ENCODE data around the gene KDM4C.
"Not testable (repeated sequence)": the region's sequence is repeated elsewhere in the genome, so short reads cannot be mapped to it uniquely, and the experiment has no call there.

KDM4C gene

GRCh38 chr9:6764011-6764410 lies 6.2 kb downstream of the KDM4C start:
- no peak for DNase-seq (ENCODE audit: low spot score)

- no peak for DNase-seq (ENCODE audit: low spot score)
These were observed 6.8 kb downstream of the KDM4C start for GRCh38 chr9:6764523-6764922.

- DNase-seq (ENCODE audit: low spot score), result no peak
These were observed 7.2 kb downstream of the KDM4C start for GRCh38 chr9:6764950-6765349.

- no peak for DNase-seq (ENCODE audit: low spot score)
These were observed 7.6 kb downstream of the KDM4C start for GRCh38 chr9:6765396-6765795.

- DNase-seq (ENCODE audit: low spot score), result no peak
These were observed 8.8 kb downstream of the KDM4C start for GRCh38 chr9:6766606-6767005.

- not testable (repeated sequence) for DNase-seq (ENCODE audit: low spot score)
These were observed 10.8 kb downstream of the KDM4C start for GRCh38 chr9:6768587-6768986.

GRCh38 chr9:6771722-6772121 lies 13.9 kb downstream of the KDM4C start:
- no peak for DNase-seq (ENCODE audit: low spot score)

GRCh38 chr9:6777213-6777902 lies 19.6 kb downstream of the KDM4C start:
- no peak for DNase-seq (ENCODE audit: low spot score)

GRCh38 chr9:6779417-6780241 lies 21.9 kb downstream of the KDM4C start:
- no peak for DNase-seq (ENCODE audit: low spot score)

GRCh38 chr9:6780690-6781089 lies 22.9 kb downstream of the KDM4C start:
- DNase-seq (ENCODE audit: low spot score), result no peak

GRCh38 chr9:6781476-6781875 lies 23.7 kb downstream of the KDM4C start:
- DNase-seq (ENCODE audit: low spot score), result no peak

GRCh38 chr9:6782345-6782744 lies 24.6 kb downstream of the KDM4C start:
- no peak for DNase-seq (ENCODE audit: low spot score)

GRCh38 chr9:6782981-6783380 lies 25.2 kb downstream of the KDM4C start:
- DNase-seq (ENCODE audit: low spot score), result no peak

GRCh38 chr9:6783753-6784152 lies 26.0 kb downstream of the KDM4C start:
- no peak for DNase-seq (ENCODE audit: low spot score)

GRCh38 chr9:6785682-6786081 lies 27.9 kb downstream of the KDM4C start:
- no peak for DNase-seq (ENCODE audit: low spot score)

- no peak for DNase-seq (ENCODE audit: low spot score)
These were observed 30.0 kb downstream of the KDM4C start for GRCh38 chr9:6787793-6788161.

GRCh38 chr9:6788162-6789016 lies 30.6 kb downstream of the KDM4C start:
- no peak for DNase-seq (ENCODE audit: low spot score)

GRCh38 chr9:6789017-6789338 lies 31.2 kb downstream of the KDM4C start:
- DNase-seq (ENCODE audit: low spot score), result not testable (repeated sequence)

GRCh38 chr9:6790866-6791265 lies 33.1 kb downstream of the KDM4C start:
- no peak for DNase-seq (ENCODE audit: low spot score)

GRCh38 chr9:6793203-6793602 lies 35.4 kb downstream of the KDM4C start:
- DNase-seq (ENCODE audit: low spot score), result no peak

GRCh38 chr9:6794936-6795335 lies 37.2 kb downstream of the KDM4C start:
- no peak for DNase-seq (ENCODE audit: low spot score)

- no peak for DNase-seq (ENCODE audit: low spot score)
These were observed 45.2 kb downstream of the KDM4C start for GRCh38 chr9:6802926-6803325.

- no peak for DNase-seq (ENCODE audit: low spot score)
These were observed 47.8 kb downstream of the KDM4C start for GRCh38 chr9:6805532-6805931.
